Skeletal muscle tissue (tissue), 4 donors: Measurements from ENCODE around the gene WWC2. TPM values are rescaled to one million over a fixed set of nuclear protein-coding genes. Genes with fewer than 3 reads are reported as not detected.

ENCODE experiments used
- H3K27ac ChIP-seq: one replicate; pipeline ENCODE4 v1.7.0; 2013; ENCODE audit warnings: mild to moderate bottlenecking, low read depth, low read length, inconsistent platforms
- H3K27me3 ChIP-seq, 3 donors: one replicate each; pipeline ENCODE4 v1.7.0; 2013; ENCODE audit warnings: low read length in 3 of 3; ENCODE audit not compliant: control insufficient read depth in 3 of 3, insufficient read depth in 3 of 3
- H3K36me3 ChIP-seq, 3 donors: one replicate each; pipeline ENCODE4 v1.7.0; 2013; ENCODE audit warnings: low read length in 3 of 3; ENCODE audit not compliant: control insufficient read depth in 3 of 3, insufficient read depth in 3 of 3
- H3K4me1 ChIP-seq, 3 donors: one replicate each; pipeline ENCODE4 v1.7.0; 2013; ENCODE audit warnings: low read length in 3 of 3, mild to moderate bottlenecking in 3 of 3; ENCODE audit not compliant: control insufficient read depth in 3 of 3, insufficient read depth in 3 of 3
- H3K4me3 ChIP-seq, 3 donors: one replicate each; pipeline ENCODE4 v1.7.0; 2013; ENCODE audit warnings: low read length in 3 of 3
- H3K9ac ChIP-seq, 3 donors: one replicate each; pipeline ENCODE4 v1.7.0; 2013; ENCODE audit warnings: low read length in 3 of 3, mild to moderate bottlenecking in 3 of 3, moderate library complexity in 2 of 3, low read depth in 1 of 3
- H3K9me3 ChIP-seq, 3 donors: one replicate each; pipeline ENCODE4 v1.7.0; 2013; ENCODE audit warnings: low read length in 3 of 3; ENCODE audit not compliant: control insufficient read depth in 3 of 3
- total RNA-seq: library from RNA; depleted of rRNA; stranded (reverse); fragments of >200 nt; gene quantifications from one replicate; pipeline ENCODE4 v1.2.3, GENCODE V29; 2014
- donor health status: Osteomylitis.

Gene WWC2
- total RNA-seq, 1 donor from 2014 or later, result 15.1 TPM

DNA sequence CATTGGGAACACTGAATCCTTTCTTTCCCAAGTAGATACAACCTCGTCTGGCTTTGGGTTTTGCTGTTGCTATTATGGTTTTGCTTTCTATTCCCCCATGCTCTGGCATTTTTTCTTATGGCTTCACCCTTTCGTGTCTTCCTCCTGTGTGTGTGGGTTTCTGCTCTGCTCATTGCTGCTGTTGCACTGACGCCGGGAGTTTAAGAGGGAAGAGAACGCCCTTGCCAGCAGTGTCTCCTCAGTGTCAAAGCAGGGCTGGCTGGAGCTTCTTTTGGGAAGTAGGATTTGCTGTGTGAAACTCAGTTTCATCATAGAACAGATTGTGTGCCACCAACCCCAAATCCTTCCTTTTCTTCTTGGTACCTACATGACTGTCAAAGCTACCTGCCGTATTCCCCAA lies 157.3 kb downstream of the WWC2 start:
- Histone ChIP-seq H3K4me3 (no peak overlapping the region), H3K27me3 (no peaks in the 10 kb centered on the region), H3K9ac (no peak overlapping the region), H3K27ac (no peak overlapping the region), H3K4me1 (no peaks in the 10 kb centered on the region), H3K36me3 (peaks cover 3 to 36% (median 12%) of the 10 kb centered on the region in 3 donors), H3K9me3 (no peaks in the 10 kb centered on the region)

DNA sequence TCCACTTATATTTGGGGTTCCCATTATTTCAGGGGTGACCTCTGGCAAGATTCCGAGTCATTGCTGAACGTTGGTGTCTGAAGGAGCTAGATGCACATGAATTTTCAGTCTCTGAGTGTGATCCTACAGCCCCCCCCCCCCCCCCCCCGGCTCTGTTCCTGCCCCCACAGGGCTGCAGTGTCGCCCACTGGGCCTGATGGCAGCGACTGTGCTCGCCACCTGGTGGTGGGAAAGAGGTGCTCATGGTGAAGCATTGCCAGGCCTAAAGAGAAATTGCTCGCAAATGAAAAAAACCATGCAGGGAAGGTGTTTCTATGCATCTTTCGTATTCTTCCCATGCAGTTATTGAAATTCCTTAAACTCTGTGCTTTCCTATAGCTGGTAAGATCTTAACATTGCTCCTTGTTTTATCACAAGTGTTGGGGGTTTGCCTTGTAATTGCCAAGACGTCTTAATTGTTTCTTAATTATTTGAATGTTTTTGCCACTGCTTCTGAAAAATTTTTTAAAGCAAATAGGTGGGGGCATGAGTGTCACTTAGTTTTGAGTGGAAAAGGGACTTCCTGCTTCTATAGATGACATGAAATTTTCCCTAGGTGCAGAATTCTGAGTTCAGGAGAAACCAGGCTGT lies 157.8 kb downstream of the WWC2 start:
- peaks cover 3 to 38% (median 12%) of the 10 kb centered on the region in 3 donors for H3K36me3 ChIP-seq
- no peak overlapping the region for H3K27ac ChIP-seq
- H3K9ac ChIP-seq, result no peak overlapping the region

DNA sequence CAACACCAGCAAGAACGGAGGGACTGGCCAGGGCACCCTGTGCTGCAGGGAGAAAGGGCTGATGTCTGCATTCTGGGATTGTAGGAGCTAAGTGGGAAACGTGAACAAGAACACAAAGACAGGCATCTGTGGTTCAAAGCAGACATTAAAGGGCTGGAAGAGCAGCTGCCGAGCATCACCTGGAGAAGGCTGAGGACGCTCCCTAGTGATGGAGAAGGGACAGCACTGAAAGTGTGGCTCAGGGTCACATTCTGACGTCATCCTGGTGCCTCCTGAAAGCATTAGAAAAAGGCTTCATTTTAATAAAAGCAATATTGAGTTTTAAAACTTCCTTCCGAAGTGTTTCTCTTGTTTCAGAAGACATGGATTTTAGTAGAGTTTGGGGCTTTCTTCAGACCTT lies 158.8 kb downstream of the WWC2 start:
- Histone ChIP-seq H3K9ac (no peak overlapping the region), H3K4me3 (no peak overlapping the region), H3K9me3 (no peaks in the 10 kb centered on the region), H3K27me3 (no peaks in the 10 kb centered on the region), H3K27ac (no peak overlapping the region), H3K4me1 (peaks cover 0 to 5% (median 2%) of the 10 kb centered on the region in 3 donors), H3K36me3 (peaks cover 3 to 35% (median 10%) of the 10 kb centered on the region in 3 donors)

More for the DNA sequence above, 157.8 kb downstream of the WWC2 start:
- no peaks in the 10 kb centered on the region for H3K27me3 ChIP-seq
- H3K4me1 ChIP-seq, result no peaks in the 10 kb centered on the region
- H3K4me3 ChIP-seq, result no peak overlapping the region
- no peaks in the 10 kb centered on the region for H3K9me3 ChIP-seq

DNA sequence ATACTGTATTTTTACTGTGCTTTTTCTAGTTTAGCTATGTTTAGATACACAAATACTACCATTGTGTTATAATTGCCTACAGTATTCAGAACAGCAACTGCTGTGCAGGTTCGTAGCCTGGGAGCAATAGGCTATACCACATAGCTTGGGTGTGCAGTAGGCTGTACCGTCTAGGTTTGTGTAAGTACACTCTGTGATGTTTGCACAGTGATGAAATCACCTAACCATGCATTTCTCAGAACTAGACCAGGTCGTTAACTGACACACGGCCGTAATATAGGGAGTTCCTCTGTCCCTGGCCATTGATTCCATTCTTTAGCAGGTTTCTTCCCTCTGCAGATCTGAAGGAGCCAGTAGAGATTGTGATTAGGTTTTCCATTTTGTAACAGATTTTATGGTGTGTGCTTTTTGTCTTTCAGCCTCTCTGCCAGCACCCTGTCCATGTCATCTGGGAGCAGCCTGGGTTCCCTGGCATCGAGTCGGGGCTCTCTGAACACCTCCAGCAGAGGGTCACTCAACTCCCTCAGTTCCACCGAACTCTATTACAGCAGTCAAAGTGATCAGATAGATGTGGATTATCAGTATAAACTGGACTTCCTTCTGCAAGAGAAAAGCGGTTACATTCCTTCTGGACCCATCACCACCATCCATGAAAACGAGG lies 161.6 kb downstream of the WWC2 start:
- peaks cover 3 to 21% (median 10%) of the 10 kb centered on the region in 3 donors for H3K36me3 ChIP-seq
- H3K4me1 ChIP-seq, result peaks cover 0 to 5% (median 2%) of the 10 kb centered on the region in 3 donors
- no peak overlapping the region for H3K4me3 ChIP-seq
- no peaks in the 10 kb centered on the region for H3K27me3 ChIP-seq
- no peak overlapping the region for H3K27ac ChIP-seq
- no peak overlapping the region for H3K9ac ChIP-seq
- no peaks in the 10 kb centered on the region for H3K9me3 ChIP-seq

DNA sequence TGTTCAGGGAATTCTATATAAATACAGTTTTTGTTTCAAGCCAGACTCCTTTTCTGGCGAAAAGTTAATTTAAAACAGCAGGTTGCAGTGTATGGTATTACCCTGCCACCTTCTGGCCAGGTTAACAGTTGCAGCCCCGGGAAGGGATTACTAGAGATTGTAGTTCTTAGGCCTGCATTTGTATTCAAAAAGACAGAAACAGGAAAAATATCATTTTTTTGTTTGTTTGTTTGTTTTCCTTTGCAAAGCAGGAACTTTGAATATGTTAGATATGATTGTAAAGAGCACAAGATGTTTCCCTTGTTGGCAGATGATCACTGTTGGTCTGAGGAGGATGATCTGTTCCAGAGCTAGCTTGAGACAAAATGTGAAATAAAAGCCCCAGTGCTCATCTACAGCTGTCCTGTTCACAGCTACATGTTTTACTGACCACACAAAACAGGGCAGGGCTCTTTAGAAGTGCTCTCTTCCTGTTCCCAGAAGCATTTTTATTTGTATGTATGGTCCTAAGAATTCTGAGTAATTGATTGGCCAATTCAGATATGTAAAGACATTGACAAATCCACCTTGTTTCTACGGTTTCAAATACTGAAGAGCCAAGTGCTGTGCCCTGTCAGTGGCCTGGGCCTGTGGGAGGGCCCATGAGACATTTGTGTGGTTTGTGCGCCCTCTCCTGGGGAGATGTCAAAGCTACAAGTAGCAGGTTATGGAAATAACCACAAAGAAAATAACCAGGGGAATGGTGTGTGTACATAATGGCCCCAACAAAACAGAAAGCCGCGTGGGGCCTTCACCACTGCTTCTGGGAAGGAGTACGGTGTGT lies 163.1 kb downstream of the WWC2 start:
- Histone ChIP-seq H3K27me3 (no peaks in the 10 kb centered on the region), H3K9me3 (no peaks in the 10 kb centered on the region), H3K4me1 (peaks cover 0 to 5% (median 2%) of the 10 kb centered on the region in 3 donors), H3K4me3 (no peak overlapping the region), H3K9ac (peak overlapping the region in 1 of 3 donors; percentile 8), H3K36me3 (peaks cover 3 to 23% (median 10%) of the 10 kb centered on the region in 3 donors), H3K27ac (peak overlapping the region; percentile 31)

DNA sequence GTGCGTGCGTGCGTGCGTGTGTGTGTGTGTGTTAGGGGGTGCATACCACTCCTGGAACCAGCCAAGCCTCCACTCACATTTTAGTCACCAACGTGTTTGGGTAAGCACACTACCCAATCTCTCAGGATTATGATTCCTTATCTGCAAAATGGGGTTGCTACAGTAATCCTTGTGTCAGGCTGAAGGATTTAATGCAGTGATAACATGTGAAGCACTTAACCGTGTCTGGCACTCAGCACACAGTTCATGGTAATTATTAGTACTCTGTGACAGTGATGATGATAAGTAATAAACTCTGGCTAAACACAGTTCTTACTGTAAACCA lies 163.7 kb downstream of the WWC2 start:
- H3K36me3 ChIP-seq, result peaks cover 7 to 22% (median 10%) of the 10 kb centered on the region in 3 donors
- no peaks in the 10 kb centered on the region for H3K27me3 ChIP-seq
- no peak overlapping the region for H3K9ac ChIP-seq
- H3K27ac ChIP-seq, result no peak overlapping the region
- H3K9me3 ChIP-seq, result no peaks in the 10 kb centered on the region
- no peak overlapping the region for H3K4me3 ChIP-seq
- H3K4me1 ChIP-seq, result peaks cover 0 to 5% (median 2%) of the 10 kb centered on the region in 3 donors

DNA sequence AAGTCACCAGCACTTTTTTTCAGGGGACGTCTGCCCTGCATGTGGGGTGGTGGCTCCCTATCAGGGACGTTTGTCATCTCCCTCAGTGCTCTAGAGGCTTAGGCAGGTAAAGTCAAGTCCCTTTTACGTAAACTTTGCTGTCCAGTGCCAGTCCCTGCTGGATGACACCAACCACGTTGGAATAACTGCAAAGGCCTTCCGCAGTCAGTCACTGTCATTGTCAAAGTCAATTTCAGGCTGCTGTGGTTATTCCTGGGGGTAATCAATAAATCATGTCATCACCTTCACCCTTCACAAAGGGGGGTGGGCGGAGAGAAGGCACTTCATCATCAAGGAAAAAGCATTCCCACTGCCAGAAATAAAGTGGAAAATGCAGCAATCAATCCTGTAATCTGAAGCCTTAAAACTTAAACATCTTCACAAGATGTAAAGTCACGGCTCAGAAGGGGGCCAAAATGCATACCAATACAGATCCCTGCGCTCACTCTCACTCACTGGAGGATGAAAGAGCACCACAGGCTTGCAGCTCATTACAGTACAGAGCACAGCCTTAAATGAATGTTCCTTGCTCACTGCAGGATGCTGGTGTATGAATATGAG lies 164.8 kb downstream of the WWC2 start:
- Histone ChIP-seq H3K36me3 (peaks cover 10 to 30% (median 10%) of the 10 kb centered on the region in 3 donors), H3K4me3 (no peak overlapping the region), H3K9me3 (no peaks in the 10 kb centered on the region), H3K9ac (no peak overlapping the region), H3K27me3 (no peaks in the 10 kb centered on the region), H3K4me1 (peaks cover 0 to 5% (median 2%) of the 10 kb centered on the region in 3 donors), H3K27ac (no peak overlapping the region)

DNA sequence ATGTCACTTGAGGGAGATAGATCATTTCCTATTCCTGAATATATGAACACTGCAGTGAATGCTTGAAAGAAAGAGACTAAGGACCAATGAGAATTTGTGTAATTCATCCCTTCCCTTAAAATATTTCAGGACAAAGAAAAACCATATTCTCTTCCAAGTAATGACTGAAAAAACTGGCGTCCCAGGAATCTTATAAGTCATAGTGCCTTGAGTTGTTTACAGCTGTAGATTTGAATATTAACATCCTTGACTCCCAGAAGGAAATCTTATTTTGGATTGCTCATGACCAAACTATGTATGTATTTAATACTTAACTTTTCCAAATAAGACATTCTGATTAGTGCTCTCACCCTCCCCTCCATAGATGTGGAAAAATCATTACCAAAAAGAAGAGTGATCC lies 165.6 kb downstream of the WWC2 start:
- Histone ChIP-seq H3K9ac (no peak overlapping the region), H3K36me3 (peaks cover 10 to 36% (median 10%) of the 10 kb centered on the region in 3 donors), H3K4me1 (peaks cover 0 to 5% (median 2%) of the 10 kb centered on the region in 3 donors), H3K27me3 (no peaks in the 10 kb centered on the region), H3K9me3 (no peaks in the 10 kb centered on the region), H3K27ac (no peak overlapping the region), H3K4me3 (no peak overlapping the region)

DNA sequence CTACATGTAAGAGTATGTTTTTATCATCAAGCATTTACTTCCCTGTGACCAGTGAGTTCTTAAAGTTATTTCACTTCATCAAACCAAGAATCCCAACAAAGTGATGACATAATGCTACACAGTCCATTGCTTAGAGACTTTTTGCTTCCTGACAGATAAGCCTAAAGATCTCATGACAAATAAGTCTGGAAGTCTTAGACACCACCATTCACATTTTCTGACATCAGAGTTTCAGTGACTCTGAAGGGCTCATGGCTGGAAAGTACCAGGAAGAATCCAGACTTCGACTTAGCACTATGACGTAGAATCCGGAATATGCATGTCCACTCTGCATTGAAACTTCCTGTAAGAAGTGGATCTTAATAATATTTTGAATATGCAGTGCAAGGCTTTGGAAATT lies 167.3 kb downstream of the WWC2 start:
- H3K9me3 ChIP-seq, result no peaks in the 10 kb centered on the region
- peaks cover 0 to 27% (median 7%) of the 10 kb centered on the region in 3 donors for H3K36me3 ChIP-seq
- H3K27me3 ChIP-seq, result no peaks in the 10 kb centered on the region
- H3K4me3 ChIP-seq, result no peak overlapping the region
- H3K4me1 ChIP-seq, result peaks cover 0 to 5% (median 2%) of the 10 kb centered on the region in 3 donors
- no peak overlapping the region for H3K27ac ChIP-seq
- no peak overlapping the region for H3K9ac ChIP-seq
